ENCODE data around the gene PDCD5.
"Not testable (repeated sequence)": the region's sequence is repeated elsewhere in the genome, so short reads cannot be mapped to it uniquely, and the experiment has no call there.

GRCh38 chr19:32587747-32588504, 6.9 kb downstream of the PDCD5 start:
- TF ChIP-seq EP300, CTCF, POLR2A (IDR thresholded peaks at IDR 0.05): not testable (repeated sequence)

All from tibial nerve (tissue), 4 donors.